ENCODE results near the gene ROBO1. TPM values are rescaled to one million over a fixed set of nuclear protein-coding genes. Genes with fewer than 3 reads are reported as not detected.

ROBO1 gene
- total RNA-seq, 1 experiment from 2014 or later: 67.6 TPM

GRCh38 chr3:79154865-79155264 lies 612.9 kb downstream of the ROBO1 start:
- intact Hi-C loops (cut with micrococcal nuclease; ENCODE audit: unreplicated experiment): no loop called here
- no peak overlapping the region for H3K27ac ChIP-seq (ENCODE audit: low read depth, low read length, poor library complexity, severe bottlenecking)
- H3K36me3 ChIP-seq (ENCODE audit: insufficient read depth, low read length, poor library complexity, severe bottlenecking): no peaks in the 10 kb centered on the region
- ChIA-PET POLR2A (ENCODE audit: low non-redundant PET) (no interaction called here), CTCF (no interaction called here)
- TF ChIP-seq EZH2 (IDR thresholded peaks at IDR 0.05; ENCODE audit: borderline replicate concordance, low read depth, low read length, poor library complexity, severe bottlenecking): no peak
- no peak for TF ChIP-seq CTCF (conservative IDR thresholded peaks at IDR 0.05; ENCODE audit: low read depth, low read length)
- BruUV-seq (replicated peaks): no TSS peak
- H3K4me3 ChIP-seq (ENCODE audit: low read depth, low read length, poor library complexity, severe bottlenecking): no peak overlapping the region
- H3K27me3 ChIP-seq (replicated peaks; ENCODE audit: insufficient read depth, low read depth, low read length, poor library complexity): no peaks in the 10 kb centered on the region
- H3K4me1 ChIP-seq (ENCODE audit: insufficient read depth, low read length, poor library complexity, severe bottlenecking): no peaks in the 10 kb centered on the region
- no peaks in the 10 kb centered on the region for H3K9me3 ChIP-seq (ENCODE audit: low read depth, low read length, poor library complexity, severe bottlenecking)
- DNase-seq (ENCODE audit: low spot score): no peak

GRCh38 chr3:79148786-79149185 lies 619.0 kb downstream of the ROBO1 start:
- intact Hi-C loops (cut with micrococcal nuclease; ENCODE audit: unreplicated experiment): no loop called here
- Histone ChIP-seq H3K9me3 (ENCODE audit: low read depth, low read length, poor library complexity, severe bottlenecking) (no peaks in the 10 kb centered on the region), H3K4me3 (ENCODE audit: low read depth, low read length, poor library complexity, severe bottlenecking) (no peak overlapping the region), H3K27me3 (replicated peaks; ENCODE audit: insufficient read depth, low read depth, low read length, poor library complexity) (no peaks in the 10 kb centered on the region), H3K36me3 (ENCODE audit: insufficient read depth, low read length, poor library complexity, severe bottlenecking) (no peaks in the 10 kb centered on the region), H3K4me1 (ENCODE audit: insufficient read depth, low read length, poor library complexity, severe bottlenecking) (no peaks in the 10 kb centered on the region), H3K27ac (ENCODE audit: low read depth, low read length, poor library complexity, severe bottlenecking) (no peak overlapping the region)
- ChIA-PET CTCF (no interaction called here), POLR2A (ENCODE audit: low non-redundant PET) (no interaction called here)
- BruUV-seq (replicated peaks): no TSS peak
- no peak for TF ChIP-seq EZH2 (IDR thresholded peaks at IDR 0.05; ENCODE audit: borderline replicate concordance, low read depth, low read length, poor library complexity, severe bottlenecking)
- TF ChIP-seq CTCF (conservative IDR thresholded peaks at IDR 0.05; ENCODE audit: low read depth, low read length): no peak
- DNase-seq (ENCODE audit: low spot score): no peak

- ChIA-PET CTCF (no interaction called here), POLR2A (ENCODE audit: low non-redundant PET) (no interaction called here)
- intact Hi-C loops (cut with micrococcal nuclease; ENCODE audit: unreplicated experiment): no loop called here
- no peak overlapping the region for H3K27ac ChIP-seq (ENCODE audit: low read depth, low read length, poor library complexity, severe bottlenecking)
- BruUV-seq (replicated peaks): no TSS peak
- no peaks in the 10 kb centered on the region for H3K4me1 ChIP-seq (ENCODE audit: insufficient read depth, low read length, poor library complexity, severe bottlenecking)
- no peak for TF ChIP-seq EZH2 (IDR thresholded peaks at IDR 0.05; ENCODE audit: borderline replicate concordance, low read depth, low read length, poor library complexity, severe bottlenecking)
- TF ChIP-seq CTCF (conservative IDR thresholded peaks at IDR 0.05; ENCODE audit: low read depth, low read length): no peak
- no peaks in the 10 kb centered on the region for H3K27me3 ChIP-seq (replicated peaks; ENCODE audit: insufficient read depth, low read depth, low read length, poor library complexity)
- no peaks in the 10 kb centered on the region for H3K9me3 ChIP-seq (ENCODE audit: low read depth, low read length, poor library complexity, severe bottlenecking)
- no peaks in the 10 kb centered on the region for H3K36me3 ChIP-seq (ENCODE audit: insufficient read depth, low read length, poor library complexity, severe bottlenecking)
- no peak overlapping the region for H3K4me3 ChIP-seq (ENCODE audit: low read depth, low read length, poor library complexity, severe bottlenecking)
- DNase-seq (ENCODE audit: low spot score): no peak
Observed at GRCh38 chr3:79146024-79146423, 621.8 kb downstream of the ROBO1 start.

All from A673 (cell line).